HG03558 (cell line): ENCODE data around the gene FFAR2.

ENCODE experiments used
- ATAC-seq: cut with Tn5 transposase; IDR thresholded peaks from one replicate; pipeline ENCODE4 v1.9.1; 2021; ENCODE audit warnings: moderate number of reproducible peaks; ENCODE audit not compliant: unreplicated experiment; ENCODE audit errors: extremely low read depth

Gene FFAR2

GRCh38 chr19:35478794-35479677 lies 31.0 kb downstream of the FFAR2 start:
- ATAC-seq: no peak

- ATAC-seq: no peak
Measured at GRCh38 chr19:35483089-35483488, 35.0 kb downstream of the FFAR2 start.

GRCh38 chr19:35484252-35485036 lies 36.4 kb downstream of the FFAR2 start:
- no peak for ATAC-seq

- ATAC-seq: no peak
Measured at GRCh38 chr19:35486268-35486708, 38.2 kb downstream of the FFAR2 start.

GRCh38 chr19:35487656-35488182 lies 39.7 kb downstream of the FFAR2 start:
- no peak for ATAC-seq

- ATAC-seq: no peak
Measured at GRCh38 chr19:35488677-35489076, 40.6 kb downstream of the FFAR2 start.

- no peak for ATAC-seq
Measured at GRCh38 chr19:35490364-35490763, 42.3 kb downstream of the FFAR2 start, which contains the start of gene KRTDAP. Gene KRTDAP, minus strand, starts transcription at chr19:35490464. Its CDS starts 22 bp downstream, at chr19:35490442.

GRCh38 chr19:35491836-35492360 lies 43.8 kb downstream of the FFAR2 start:
- no peak for ATAC-seq

GRCh38 chr19:35493971-35494370 lies 45.9 kb downstream of the FFAR2 start:
- no peak for ATAC-seq

- no peak for ATAC-seq
Measured at GRCh38 chr19:35495107-35496064, 47.3 kb downstream of the FFAR2 start.

GRCh38 chr19:35497406-35497805 lies 49.3 kb downstream of the FFAR2 start:
- ATAC-seq: no peak

GRCh38 chr19:35498220-35498619 lies 50.2 kb downstream of the FFAR2 start:
- no peak for ATAC-seq

- no peak for ATAC-seq
Measured at GRCh38 chr19:35498984-35499527, 51.0 kb downstream of the FFAR2 start.

- ATAC-seq: no peak
Measured at GRCh38 chr19:35500611-35501010, 52.6 kb downstream of the FFAR2 start.
